ENCODE results near the gene OS9.
"Not testable (repeated sequence)": the region's sequence is repeated elsewhere in the genome, so short reads cannot be mapped to it uniquely, and the experiment has no call there.

Gene OS9, protein sequence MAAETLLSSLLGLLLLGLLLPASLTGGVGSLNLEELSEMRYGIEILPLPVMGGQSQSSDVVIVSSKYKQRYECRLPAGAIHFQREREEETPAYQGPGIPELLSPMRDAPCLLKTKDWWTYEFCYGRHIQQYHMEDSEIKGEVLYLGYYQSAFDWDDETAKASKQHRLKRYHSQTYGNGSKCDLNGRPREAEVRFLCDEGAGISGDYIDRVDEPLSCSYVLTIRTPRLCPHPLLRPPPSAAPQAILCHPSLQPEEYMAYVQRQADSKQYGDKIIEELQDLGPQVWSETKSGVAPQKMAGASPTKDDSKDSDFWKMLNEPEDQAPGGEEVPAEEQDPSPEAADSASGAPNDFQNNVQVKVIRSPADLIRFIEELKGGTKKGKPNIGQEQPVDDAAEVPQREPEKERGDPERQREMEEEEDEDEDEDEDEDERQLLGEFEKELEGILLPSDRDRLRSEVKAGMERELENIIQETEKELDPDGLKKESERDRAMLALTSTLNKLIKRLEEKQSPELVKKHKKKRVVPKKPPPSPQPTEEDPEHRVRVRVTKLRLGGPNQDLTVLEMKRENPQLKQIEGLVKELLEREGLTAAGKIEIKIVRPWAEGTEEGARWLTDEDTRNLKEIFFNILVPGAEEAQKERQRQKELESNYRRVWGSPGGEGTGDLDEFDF

DNA sequence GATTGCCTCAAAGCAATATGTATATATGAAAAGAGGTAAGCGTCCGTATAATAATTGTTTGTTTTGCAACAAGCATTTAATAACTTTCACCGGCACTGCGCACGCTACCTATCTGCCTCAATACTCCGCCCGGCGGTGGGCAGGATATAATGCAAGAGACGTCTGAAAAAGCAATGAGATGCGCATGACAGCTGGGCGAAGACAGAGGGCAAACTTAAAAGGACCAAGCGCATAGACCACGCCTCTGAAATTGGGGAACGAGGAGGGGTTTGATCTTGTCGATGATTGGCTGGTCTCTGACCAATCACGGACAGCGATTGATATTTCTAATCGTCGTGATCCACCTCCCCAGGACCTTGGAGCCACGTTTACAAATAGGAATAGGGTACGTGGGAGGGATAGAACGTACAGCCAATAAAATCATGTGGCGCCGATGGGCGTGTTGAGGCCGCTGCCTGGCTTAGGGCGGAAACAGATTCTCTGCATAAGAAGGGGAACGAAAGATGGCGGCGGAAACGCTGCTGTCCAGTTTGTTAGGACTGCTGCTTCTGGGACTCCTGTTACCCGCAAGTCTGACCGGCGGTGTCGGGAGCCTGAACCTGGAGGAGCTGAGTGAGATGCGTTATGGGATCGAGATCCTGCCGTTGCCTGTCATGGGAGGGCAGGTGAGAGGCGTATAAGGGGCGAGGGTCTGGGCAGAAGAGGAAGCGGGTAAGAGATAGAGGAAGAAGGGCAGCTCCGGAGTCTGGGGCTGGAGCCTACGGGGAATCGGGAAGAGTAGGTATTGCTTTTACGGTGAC, at the start of gene OS9:
Gene OS9, plus strand, starts transcription at position 474 of the 800 bp plus-strand sequence. Its CDS starts 30 bp downstream, at position 504.
- DNase-seq (ENCODE audit: low read depth), result peak; percentile 100

- not testable (repeated sequence) for DNase-seq (ENCODE audit: low read depth)
These were observed 47.8 kb upstream of the OS9 start for GRCh38 chr12:57645990-57646658.

- not testable (repeated sequence) for DNase-seq (ENCODE audit: low read depth)
These were observed 47.3 kb upstream of the OS9 start for GRCh38 chr12:57646659-57647049.

GRCh38 chr12:57654042-57654441, 39.9 kb upstream of the OS9 start:
- no peak for DNase-seq (ENCODE audit: low read depth)

DNA sequence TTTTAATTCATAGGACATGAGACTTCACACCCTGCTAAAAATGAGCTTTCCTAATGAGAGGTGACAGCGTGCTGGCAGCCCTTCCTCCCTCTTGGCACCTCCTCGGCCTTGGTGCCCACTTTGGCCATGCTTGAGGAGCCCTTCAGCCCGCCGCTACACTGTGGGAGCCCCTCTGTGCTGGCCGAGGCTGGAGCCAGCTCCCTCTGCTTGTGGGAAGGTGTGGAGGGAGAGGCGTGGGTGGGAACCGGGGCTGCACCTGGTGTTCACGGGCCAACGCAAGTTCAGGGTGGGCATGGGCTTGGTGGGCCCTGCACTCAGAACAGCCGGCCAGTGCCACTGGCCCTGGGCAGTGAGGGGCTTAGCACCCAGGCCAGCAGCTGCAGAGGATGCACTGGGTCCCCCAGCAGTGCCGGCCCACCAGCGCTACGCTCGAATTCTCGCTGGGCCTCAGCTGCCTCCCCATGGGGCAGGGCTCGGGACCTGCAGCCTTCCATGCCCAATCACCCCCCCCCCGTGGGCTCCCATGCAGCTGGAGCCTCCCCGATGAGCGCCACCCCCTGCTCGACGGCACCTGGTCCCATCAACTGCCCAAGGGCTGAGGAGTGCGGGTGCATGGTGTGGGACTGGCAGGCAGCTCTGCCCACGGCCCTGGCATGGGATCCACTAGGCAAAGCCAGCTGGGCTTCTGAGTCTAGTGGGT, 38.2 kb upstream of the OS9 start:
- DNase-seq (ENCODE audit: low read depth), result no peak

DNA sequence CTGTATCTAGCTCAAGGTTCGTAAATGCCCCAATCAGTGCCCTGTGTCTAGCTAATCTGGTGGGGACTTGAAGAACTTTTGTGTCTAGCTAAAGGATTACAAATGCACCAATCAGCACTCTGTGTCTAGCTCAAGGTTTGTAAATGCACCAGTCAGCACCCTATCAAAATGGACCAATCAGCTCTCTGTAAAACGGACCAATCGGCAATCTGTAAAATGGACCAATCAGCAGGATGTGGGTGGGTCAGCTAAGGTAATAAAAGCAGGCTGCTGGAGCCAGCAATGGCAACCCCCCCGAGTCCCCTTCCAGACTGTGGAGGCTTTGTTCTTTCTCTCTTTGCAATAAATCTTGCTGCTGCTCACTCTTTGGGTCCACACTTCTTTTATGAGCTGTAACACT, 37.5 kb upstream of the OS9 start:
- DNase-seq (ENCODE audit: low read depth), result not testable (repeated sequence)

GRCh38 chr12:57657744-57658143, 36.2 kb upstream of the OS9 start:
- DNase-seq (ENCODE audit: low read depth), result no peak

GRCh38 chr12:57658890-57659289, 35.0 kb upstream of the OS9 start:
- no peak for DNase-seq (ENCODE audit: low read depth)

GRCh38 chr12:57661376-57661775, 32.6 kb upstream of the OS9 start:
- DNase-seq (ENCODE audit: low read depth), result no peak

- not testable (repeated sequence) for DNase-seq (ENCODE audit: low read depth)
These were observed 28.7 kb upstream of the OS9 start for GRCh38 chr12:57665066-57665820.

GRCh38 chr12:57666897-57667296, 27.0 kb upstream of the OS9 start:
- DNase-seq (ENCODE audit: low read depth), result no peak

GRCh38 chr12:57669691-57670090, 24.2 kb upstream of the OS9 start:
- not testable (repeated sequence) for DNase-seq (ENCODE audit: low read depth)

- not testable (repeated sequence) for DNase-seq (ENCODE audit: low read depth)
These were observed 22.1 kb upstream of the OS9 start for GRCh38 chr12:57671811-57672210.

DNA sequence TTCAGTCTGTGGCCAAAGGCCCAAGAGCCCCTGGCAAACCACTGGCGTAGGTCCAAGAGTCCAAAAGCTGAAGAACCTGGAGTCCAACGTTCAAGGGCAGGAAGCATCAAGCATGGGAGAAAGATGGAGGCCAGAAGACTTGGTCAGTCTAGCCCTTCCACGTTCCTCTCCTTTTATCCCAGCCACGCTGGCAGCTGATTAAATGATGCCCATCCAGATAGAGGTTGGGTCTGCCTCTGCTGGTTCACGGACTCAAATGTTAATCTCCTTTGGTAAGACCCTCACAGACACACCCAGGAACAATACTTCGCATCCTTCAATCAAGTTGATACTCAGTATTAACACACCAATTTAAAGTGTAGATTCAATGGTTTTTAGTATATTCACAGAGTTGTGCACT, 21.1 kb upstream of the OS9 start:
- no peak for DNase-seq (ENCODE audit: low read depth)

DNA sequence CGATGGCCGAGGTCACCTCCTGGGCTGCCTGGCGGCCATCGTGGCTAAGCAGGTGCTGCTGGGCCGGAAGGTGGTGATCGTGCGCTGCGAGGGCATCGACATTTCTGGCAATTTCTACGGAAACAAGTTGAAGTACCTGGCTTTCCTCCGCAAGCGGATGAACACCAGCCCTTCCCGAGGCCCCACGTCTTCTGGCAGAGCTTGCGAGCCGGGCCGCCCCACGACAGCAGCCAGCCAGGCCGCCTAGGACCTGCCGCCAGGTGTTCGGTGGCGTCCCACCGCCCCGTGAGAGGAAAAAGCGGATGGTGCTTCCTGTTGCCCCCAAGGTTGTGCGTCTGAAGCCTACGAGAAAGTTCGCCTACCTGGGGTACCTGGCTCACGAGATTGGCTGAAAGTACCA, 19.2 kb upstream of the OS9 start:
- no peak for DNase-seq (ENCODE audit: low read depth)

DNA sequence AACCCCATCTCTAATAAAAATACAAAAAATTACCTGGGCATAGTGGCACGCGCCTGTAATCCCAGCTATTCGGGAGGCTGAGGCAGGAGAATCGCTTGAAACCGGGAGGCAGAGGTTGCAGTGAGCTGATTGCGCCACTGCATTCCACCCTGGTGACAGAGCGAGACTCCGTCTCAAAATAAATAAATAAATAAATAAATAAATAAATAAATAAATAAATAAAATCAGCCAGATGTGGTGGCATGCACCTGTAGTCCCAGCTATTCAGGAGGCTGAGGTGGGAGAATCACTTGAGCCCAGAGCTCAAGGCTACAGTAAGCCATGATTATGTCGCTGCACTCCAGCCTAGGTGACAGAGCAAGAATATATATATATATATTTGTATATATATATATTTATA, 16.0 kb upstream of the OS9 start:
- DNase-seq (ENCODE audit: low read depth), result not testable (repeated sequence)

DNA sequence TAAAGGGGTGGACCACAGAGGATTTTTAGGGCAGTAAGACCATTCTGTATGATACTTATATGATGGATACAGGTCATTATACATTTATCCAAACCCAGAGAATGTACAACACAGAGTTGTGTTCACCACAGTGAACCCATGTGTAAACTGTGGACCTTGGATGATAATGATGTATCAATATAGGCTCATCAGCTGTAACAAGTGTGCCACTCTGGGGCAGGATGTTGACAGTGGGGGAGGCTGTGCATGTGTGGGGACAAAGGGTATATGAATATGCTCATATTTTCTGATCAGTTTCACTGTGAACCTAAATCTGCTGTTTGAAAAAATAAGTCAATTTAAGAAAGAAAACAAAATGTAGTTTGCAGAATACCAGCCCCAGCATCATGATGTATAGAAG, 14.2 kb upstream of the OS9 start:
- no peak for DNase-seq (ENCODE audit: low read depth)

DNA sequence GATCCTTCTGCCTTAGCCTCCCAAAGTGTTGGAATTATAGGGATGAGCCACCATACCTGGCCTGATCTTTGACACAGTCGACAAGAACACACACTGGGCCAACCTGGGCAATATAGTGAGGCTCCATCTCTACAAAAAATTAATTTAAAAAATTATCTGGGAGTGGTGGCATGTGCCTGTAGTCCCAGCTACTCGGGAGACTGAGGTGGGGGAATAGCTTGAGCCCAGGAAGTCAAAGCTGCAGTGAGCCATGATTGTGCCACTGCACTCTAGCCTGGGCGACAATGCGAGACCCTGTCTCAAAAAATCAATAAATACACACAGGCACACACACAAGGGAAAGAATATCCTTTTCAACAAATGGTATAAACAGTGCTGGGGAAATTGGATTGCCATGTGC, 6.1 kb upstream of the OS9 start:
- no peak for DNase-seq (ENCODE audit: low read depth)

DNA sequence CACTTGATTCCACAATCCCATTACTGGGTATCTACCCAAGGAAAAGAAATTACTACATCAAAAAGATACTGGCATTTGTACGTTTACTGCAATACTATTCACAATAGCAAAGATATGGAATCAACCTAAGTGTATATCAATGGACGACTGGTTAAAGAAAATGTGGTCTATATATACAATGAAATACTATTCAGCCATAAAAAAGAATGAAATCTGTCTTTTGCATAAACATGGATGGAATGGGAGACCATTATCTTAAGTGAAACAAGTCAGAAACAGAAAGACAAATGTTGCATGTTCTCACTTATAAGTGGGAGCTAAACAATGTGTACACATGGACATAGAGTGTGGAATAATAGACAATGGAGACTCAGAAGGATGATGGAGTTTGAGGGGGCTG, 5.0 kb upstream of the OS9 start:
- no peak for DNase-seq (ENCODE audit: low read depth)

DNA sequence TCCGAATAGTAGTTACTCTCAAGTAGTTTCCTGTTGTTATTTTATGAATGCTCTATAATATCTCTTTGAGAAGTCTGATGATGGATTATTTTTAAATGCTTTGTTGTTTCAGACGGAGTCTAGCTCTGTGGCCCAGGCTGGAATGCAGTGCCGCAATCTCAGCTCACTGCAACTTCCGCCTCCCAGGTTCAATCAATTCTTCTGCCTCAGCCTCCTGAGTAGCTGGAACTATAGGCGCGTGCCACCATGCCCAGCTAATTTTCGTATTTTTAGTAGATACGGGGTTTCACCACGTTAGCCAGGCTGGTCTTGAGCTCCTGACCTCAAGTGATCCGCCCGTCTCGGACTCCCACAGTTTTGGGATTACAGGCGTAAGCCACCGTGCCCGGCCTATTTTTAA, 1.4 kb upstream of the OS9 start:
- DNase-seq (ENCODE audit: low read depth), result no peak

- no peak for DNase-seq (ENCODE audit: low read depth)
These were observed 644 bp upstream of the OS9 start for GRCh38 chr12:57693317-57693658.

Measured in non-pigmented ciliary epithelial cell (primary cell).